HepG2 (cell line): Measurements from ENCODE around the gene STMN3. TPM values are rescaled to one million over a fixed set of nuclear protein-coding genes. Genes with fewer than 3 reads are reported as not detected.

Experiments
- ATF2 ChIP-seq: sonication (generic); formaldehyde crosslinking; IDR thresholded peaks from 2 replicates; pipeline ENCODE4 v1.4.0; 2020; ENCODE audit warnings: missing genetic modification reagents
- E2F2 ChIP-seq: sonication (generic); formaldehyde crosslinking; IDR thresholded peaks from 2 replicates; pipeline ENCODE4 v1.4.0; 2020; ENCODE audit warnings: missing genetic modification reagents, borderline replicate concordance
- ETV6 ChIP-seq: sonication (generic); formaldehyde crosslinking; conservative IDR thresholded peaks from 2 replicates; pipeline ENCODE4 v1.4.0; 2020; ENCODE audit warnings: missing genetic modification reagents
- ISL2 ChIP-seq: sonication (generic); formaldehyde crosslinking; IDR thresholded peaks from 2 replicates; pipeline ENCODE4 v1.5.0; 2020; ENCODE audit warnings: missing genetic modification reagents
- KDM6A ChIP-seq: IDR thresholded peaks from 2 replicates; pipeline ENCODE4 v1.6.1; 2016; ENCODE audit warnings: low read depth
- MEF2D ChIP-seq: sonication (generic); formaldehyde crosslinking; IDR thresholded peaks from 2 replicates; pipeline ENCODE4 v1.5.1; 2020; ENCODE audit warnings: mild to moderate bottlenecking, missing genetic modification reagents
- MEIS1 ChIP-seq: sonication (generic); formaldehyde crosslinking; IDR thresholded peaks from 2 replicates; pipeline ENCODE4 v1.9.0; 2021; ENCODE audit warnings: mild to moderate bottlenecking, missing genetic modification reagents, moderate library complexity, borderline replicate concordance
- PRDM10 ChIP-seq: sonication (generic); formaldehyde crosslinking; IDR thresholded peaks from 2 replicates; pipeline ENCODE4 v1.4.0; 2020; ENCODE audit warnings: low read depth, missing genetic modification reagents
- SCMH1 ChIP-seq: sonication (generic); formaldehyde crosslinking; IDR thresholded peaks from 2 replicates; pipeline ENCODE4 v1.9.0; 2021; ENCODE audit warnings: missing genetic modification reagents, mild to moderate bottlenecking, borderline replicate concordance
- SMAD3 ChIP-seq: sonication (generic); formaldehyde crosslinking; IDR thresholded peaks from 2 replicates; pipeline ENCODE4 v1.4.0; 2020; ENCODE audit warnings: missing genetic modification reagents
- SMAD9 ChIP-seq: sonication (generic); formaldehyde crosslinking; IDR thresholded peaks from 2 replicates; pipeline ENCODE4 v1.5.1; 2020; ENCODE audit warnings: mild to moderate bottlenecking, missing genetic modification reagents
- TAF15 ChIP-seq: fragments of 200-400 bp; formaldehyde crosslinking; IDR thresholded peaks from one replicate; pipeline ENCODE4 v1.6.1; 2018; ENCODE audit warnings: mild to moderate bottlenecking, low read depth, low read length; ENCODE audit not compliant: poor library complexity, severe bottlenecking
- TCF7L2 ChIP-seq: IDR thresholded peaks from 2 replicates; pipeline ENCODE4 v1.6.1; 2011; ENCODE audit warnings: mild to moderate bottlenecking, low read depth, low read length, moderate library complexity
- UBTF ChIP-seq: sonication (generic); formaldehyde crosslinking; IDR thresholded peaks from 2 replicates; pipeline ENCODE4 v1.4.0; 2020; ENCODE audit warnings: mild to moderate bottlenecking, missing genetic modification reagents
- ZMYM3 ChIP-seq: sonication (generic); formaldehyde crosslinking; IDR thresholded peaks from 2 replicates; pipeline ENCODE4 v1.5.1; 2020; ENCODE audit warnings: mild to moderate bottlenecking, missing genetic modification reagents
- ZNF280D ChIP-seq: sonication (generic); formaldehyde crosslinking; IDR thresholded peaks from 2 replicates; pipeline ENCODE4 v1.5.1; 2020; ENCODE audit warnings: mild to moderate bottlenecking, missing genetic modification reagents
- ZNF496 ChIP-seq: sonication (generic); formaldehyde crosslinking; IDR thresholded peaks from 2 replicates; pipeline ENCODE4 v1.8.1; 2023; ENCODE audit warnings: mild to moderate bottlenecking, moderate library complexity, missing genetic modification reagents; ENCODE audit not compliant: insufficient replicate concordance
- ZNF772 ChIP-seq: sonication (generic); formaldehyde crosslinking; IDR thresholded peaks from 2 replicates; pipeline ENCODE4 v1.5.0; 2020; ENCODE audit warnings: mild to moderate bottlenecking, missing genetic modification reagents
- polyA plus RNA-seq, 8 experiments: library from polyadenylated mRNA; depleted of rRNA in 3 of 8; stranded (reverse) in 7 of 8; unstranded in 1 of 8; fragments of >200 nt; fragmentation: Illumina TruSeq in 4 of 8; extraction: Trizol in 4 of 8; gene quantifications; 2 replicates each; pipeline versions ENCODE4 v1.2.1 to v1.2.3, GENCODE V29; 2011 to 2016; ENCODE audit warnings: low read depth in 4 of 8, missing spikeins in 1 of 8, mixed read lengths in 1 of 8; ENCODE audit not compliant: insufficient read depth in 1 of 8
- total RNA-seq, 5 experiments: library from RNA; depleted of rRNA; stranded (reverse); fragments of >200 nt; fragmentation: Illumina TruSeq; extraction: Trizol; gene quantifications; 2 replicates each; pipeline ENCODE4 v1.2.3, GENCODE V29; 2016; ENCODE audit warnings: low read depth in 1 of 5

Gene STMN3
- total and polyA plus RNA-seq, 2 of the 13 experiments (the other 11 are each of a cell fraction or from before 2014, with no cell fraction given) = 21.0 to 48.3 TPM

- no peak for TF ChIP-seq MEIS1 (CRISPR knock-in tag)
- TF ChIP-seq SCMH1 = no peak
- TF ChIP-seq PRDM10 (CRISPR knock-in tag) = no peak
- TF ChIP-seq SMAD9 (CRISPR knock-in tag) = no peak
- TF ChIP-seq TCF7L2 = no peak
- TF ChIP-seq ZNF496 (CRISPR knock-in tag) = no peak
- TF ChIP-seq UBTF (CRISPR knock-in tag) = no peak
- no peak for TF ChIP-seq SMAD3 (CRISPR knock-in tag)
- TF ChIP-seq ZNF280D (CRISPR knock-in tag) = no peak
- TF ChIP-seq MEF2D (CRISPR knock-in tag) = no peak
- TF ChIP-seq ETV6 (CRISPR knock-in tag) = no peak
- TF ChIP-seq KDM6A (CRISPR knock-in tag) = no peak
- TF ChIP-seq TAF15 = no peak
- no peak for TF ChIP-seq ATF2
- TF ChIP-seq E2F2 (CRISPR knock-in tag) = no peak
- TF ChIP-seq ZMYM3 = no peak
- no peak for TF ChIP-seq ISL2 (CRISPR knock-in tag)
- no peak for TF ChIP-seq ZNF772
These were observed 10.5 kb downstream of the STMN3 start (continued) for GRCh38 chr20:63642527-63643247.
